GM12865 (cell line): ENCODE results near the gene CCL22.
"Not testable (repeated sequence)": the region's sequence is repeated elsewhere in the genome, so short reads cannot be mapped to it uniquely, and the experiment has no call there.

ENCODE experiments used
- DNase-seq: peaks from one replicate; pipeline ENCODE4 v3.0.0; 2010; ENCODE audit warnings: low read depth
- H3K4me3 ChIP-seq: 2 replicates; pipeline ENCODE4 v1.5.1; 2011; ENCODE audit warnings: mild to moderate bottlenecking, low read depth, low read length, control low read depth
- TF ChIP-seq, protein P1 (sequence below): IDR thresholded peaks from 2 replicates; pipeline ENCODE4 v1.5.1; 2011; ENCODE audit warnings: low read length, control low read depth, low read depth, inconsistent platforms; ENCODE audit not compliant: insufficient read depth; ENCODE audit errors: missing control alignments

The CCL22 gene

DNA sequence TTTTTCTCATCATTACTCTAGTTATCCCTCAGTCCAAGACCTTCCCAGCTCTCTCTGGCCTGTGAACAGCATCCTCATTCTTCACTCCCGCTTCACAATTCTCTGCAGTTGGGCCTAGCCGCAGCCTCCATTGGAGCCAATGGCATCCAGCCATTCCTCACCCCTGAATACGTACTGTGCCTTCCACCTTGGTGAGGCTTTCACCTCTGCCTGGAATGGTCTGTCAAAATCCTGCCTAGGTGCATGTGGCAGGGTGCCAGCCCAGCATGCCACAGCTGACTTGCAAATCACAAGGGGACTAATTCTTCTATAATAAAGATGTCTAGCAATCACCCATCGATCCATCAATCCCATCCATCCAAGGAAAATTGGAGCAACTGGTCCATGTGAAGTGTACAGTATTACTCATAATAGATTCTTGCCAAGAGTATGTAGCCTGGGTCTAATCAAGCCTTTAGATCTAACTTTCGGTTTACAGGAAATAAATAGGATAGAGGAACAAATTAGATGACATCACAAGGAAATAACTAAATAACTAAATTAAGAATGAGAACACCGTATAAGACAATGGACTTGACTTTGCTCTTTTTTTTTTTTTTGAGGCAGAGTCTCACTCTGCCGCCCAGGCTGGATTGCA lies 8.7 kb downstream of the CCL22 start:
- no peak overlapping the region for H3K4me3 ChIP-seq
- no peak for DNase-seq
- TF ChIP-seq, protein P1, sequence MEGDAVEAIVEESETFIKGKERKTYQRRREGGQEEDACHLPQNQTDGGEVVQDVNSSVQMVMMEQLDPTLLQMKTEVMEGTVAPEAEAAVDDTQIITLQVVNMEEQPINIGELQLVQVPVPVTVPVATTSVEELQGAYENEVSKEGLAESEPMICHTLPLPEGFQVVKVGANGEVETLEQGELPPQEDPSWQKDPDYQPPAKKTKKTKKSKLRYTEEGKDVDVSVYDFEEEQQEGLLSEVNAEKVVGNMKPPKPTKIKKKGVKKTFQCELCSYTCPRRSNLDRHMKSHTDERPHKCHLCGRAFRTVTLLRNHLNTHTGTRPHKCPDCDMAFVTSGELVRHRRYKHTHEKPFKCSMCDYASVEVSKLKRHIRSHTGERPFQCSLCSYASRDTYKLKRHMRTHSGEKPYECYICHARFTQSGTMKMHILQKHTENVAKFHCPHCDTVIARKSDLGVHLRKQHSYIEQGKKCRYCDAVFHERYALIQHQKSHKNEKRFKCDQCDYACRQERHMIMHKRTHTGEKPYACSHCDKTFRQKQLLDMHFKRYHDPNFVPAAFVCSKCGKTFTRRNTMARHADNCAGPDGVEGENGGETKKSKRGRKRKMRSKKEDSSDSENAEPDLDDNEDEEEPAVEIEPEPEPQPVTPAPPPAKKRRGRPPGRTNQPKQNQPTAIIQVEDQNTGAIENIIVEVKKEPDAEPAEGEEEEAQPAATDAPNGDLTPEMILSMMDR: no peak

DNA sequence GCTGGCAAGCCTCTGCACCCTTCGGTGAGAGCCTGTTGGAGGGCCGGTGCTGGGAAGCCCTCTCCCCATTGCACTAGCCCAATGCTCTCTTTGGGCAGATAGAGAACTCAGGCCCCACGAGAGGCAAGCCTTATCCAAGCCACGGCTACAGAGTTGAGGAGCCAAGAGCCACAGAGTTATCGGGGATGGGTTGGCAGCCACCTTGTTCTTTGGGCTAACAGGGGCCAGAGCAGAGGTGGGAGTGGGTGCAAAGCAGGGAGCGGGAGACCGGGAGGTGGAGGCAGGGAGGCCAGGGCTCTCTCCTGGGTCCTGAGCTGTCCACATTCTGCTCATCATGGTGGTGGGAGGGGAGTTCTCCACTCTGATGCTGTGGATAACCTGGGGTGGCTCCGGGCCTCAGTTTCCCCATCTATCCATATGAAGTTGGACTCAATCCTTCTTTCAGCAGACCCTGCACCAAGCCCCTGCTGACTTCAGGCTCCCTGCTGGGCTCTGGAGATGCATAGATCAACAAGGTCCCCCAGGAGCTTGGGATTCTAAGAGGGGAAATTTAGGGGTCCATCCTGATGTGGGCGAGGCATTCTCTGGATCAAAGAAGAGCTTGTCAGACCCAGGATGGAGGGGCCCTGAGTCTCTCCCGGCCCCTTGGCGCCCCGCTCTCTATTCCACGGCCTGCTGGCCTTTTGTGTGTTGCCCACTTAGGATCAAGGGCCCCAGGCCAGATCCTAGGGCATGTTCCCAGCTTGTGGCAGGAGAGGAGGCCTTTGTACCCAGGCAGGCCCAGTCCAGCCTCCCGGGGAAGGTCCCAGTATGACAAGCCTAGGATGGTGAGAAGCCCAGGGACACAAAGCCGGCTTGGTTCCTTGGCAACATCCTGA lies 13.2 kb downstream of the CCL22 start:
- H3K4me3 ChIP-seq: no peak overlapping the region
- no peak for DNase-seq
- TF ChIP-seq, protein P1: no peak

DNA sequence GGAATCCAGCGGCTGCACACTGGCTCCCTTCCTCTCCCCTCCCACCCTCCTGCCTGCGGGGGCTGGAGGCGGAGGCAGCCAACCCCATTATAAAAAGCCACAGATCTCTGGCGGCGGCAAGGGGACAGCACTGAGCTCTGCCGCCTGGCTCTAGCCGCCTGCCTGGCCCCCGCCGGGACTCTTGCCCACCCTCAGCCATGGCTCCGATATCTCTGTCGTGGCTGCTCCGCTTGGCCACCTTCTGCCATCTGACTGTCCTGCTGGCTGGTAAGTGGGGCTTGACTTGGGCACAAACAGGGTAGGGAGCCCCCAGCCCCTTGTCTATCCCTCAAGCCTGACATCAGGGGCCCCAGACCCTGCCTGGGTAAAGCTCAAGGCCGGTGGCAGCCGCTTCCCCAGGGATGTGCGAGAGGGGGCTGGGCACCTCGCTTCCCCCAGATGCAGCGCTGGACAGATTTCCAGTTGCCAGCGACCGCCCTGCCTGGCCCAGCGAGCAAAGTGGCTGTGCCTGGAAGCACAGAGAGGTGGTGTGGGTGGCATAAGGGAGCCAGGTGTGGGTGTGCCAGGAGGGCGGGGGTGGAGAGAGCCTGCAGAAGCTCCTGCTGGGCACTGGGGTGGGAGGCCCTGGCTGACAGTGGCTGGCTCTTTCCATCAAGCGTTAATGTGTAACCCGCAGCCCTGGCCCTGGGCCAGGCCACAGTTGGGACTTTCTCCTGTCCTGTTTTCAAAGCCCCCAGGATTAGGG lies 14.0 kb downstream of the CCL22 start, which contains the start of gene CX3CL1:
CX3CL1 (plus strand) TSS at position 119 of the 745 bp plus-strand sequence; CDS start at position 198, 79 bp downstream.
- TF ChIP-seq, protein P1: no peak
- H3K4me3 ChIP-seq: no peak within 1 kb of the TSS
- no peak for DNase-seq

DNA sequence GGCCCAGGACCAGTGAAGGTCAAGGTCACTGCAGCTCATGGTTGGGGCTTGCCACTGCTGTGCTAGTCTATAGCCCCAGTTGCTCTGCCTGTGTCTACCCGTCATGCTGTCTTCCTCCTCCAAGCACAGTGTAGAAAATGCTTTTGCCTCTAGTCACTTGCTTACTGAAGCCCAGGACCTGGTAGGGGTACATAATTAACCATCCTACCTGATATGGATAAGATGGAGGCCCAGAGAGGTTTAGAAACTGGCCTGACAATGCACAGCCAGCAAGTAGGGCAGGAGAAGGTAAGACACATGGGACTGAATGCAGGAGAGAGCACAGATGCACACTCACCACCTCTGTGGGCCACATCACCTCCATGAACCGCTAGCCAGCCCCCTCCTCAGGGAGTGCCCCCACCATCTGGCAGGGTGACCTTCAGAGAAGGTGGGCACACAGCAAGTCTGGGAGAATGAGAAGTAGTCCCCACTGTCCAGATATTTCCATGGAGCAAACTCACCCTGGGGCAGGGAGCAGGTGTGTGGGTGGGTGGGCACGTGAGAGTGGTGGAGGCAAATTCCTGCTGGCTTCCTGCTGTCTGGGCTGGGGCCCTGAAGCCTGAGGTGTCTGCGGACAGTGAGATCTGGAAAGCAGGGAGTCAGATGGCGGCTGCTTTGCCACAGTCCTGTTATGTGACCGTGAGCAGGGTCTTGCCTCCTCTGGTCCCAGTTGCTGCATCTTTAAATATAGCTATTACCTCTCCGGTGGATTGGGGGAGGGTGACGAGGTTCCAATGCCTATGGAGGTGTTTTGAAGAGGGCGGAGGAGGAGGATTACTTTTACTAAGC lies 14.7 kb downstream of the CCL22 start:
- DNase-seq: no peak

DNA sequence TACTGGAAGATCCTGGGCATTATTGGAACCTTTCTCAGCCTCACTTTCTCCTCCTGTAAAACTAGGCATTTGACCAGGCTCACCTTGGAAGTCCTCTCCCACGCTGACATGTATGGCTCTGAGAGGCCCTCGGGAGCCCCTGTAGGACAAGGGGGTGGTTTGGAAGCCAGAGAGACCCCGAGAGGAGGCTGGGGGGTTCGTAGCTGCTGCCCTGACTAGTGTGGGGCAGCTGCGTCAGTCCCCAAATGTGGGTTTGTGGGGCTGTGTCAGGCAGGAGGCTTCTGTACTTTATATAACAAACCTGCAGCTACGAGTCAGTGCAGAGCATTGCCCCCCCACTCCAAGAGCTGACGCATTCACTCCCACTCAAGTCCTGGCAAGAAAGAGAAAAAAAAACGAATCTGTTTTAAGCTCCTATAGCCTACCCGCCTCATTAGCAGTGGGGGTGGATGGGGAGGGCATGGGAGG lies 15.5 kb downstream of the CCL22 start:
- no peak for DNase-seq
- no peak overlapping the region for H3K4me3 ChIP-seq
- TF ChIP-seq, protein P1: no peak

More for the DNA sequence above, 14.7 kb downstream of the CCL22 start:
- TF ChIP-seq, protein P1: no peak
- H3K4me3 ChIP-seq: no peak overlapping the region

DNA sequence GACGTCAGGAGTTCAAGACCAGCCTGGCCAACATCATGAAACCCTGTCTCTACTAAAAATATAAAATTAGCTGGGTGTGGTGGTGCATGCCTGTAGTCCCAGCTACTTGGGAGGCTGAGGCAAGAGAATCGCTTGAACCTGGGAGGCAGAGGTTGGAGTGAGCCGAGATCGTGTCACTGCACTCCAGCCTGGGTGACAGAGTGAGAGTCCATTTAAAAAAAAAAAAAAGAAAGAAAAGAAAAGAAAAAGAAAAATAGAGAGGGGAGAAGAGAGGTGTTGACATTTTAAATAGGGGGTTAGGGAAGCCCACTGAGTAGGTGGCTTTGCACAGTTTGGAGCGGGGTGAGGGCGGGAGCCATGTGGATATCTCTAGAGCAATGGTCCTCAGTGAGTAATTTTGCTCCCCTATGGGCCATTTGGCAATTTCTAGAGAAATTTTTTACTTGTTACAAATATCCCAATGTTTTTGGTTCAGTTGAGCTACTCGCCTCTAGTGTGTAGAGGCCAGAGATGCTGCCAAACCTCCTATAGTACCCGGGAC lies 16.4 kb downstream of the CCL22 start:
- H3K4me3 ChIP-seq, DNase-seq: not testable (repeated sequence)
